ENCODE data around the gene TGM4. TPM values are rescaled to one million over a fixed set of nuclear protein-coding genes. Genes with fewer than 3 reads are reported as not detected.

TGM4 gene
- total and polyA plus RNA-seq, 2 donors (not counting 1 experiment from before 2014, with no cell fraction given): not detected

GRCh38 chr3:44950275-44950734 lies 75.9 kb downstream of the TGM4 start:
- ChIA-PET CTCF (no interaction called here), POLR2A (no interaction called here)
- WGBS (ENCODE audit: insufficient coverage): 20% methylated on average over 1 of the region's 2 CpGs
- no peak for DNase-seq
- intact Hi-C loops (cut with micrococcal nuclease): no loop called here
- peaks cover 28% of the 10 kb centered on the region for H3K4me1 Mint-ChIP-seq
- Histone ChIP-seq H3K27ac (ENCODE audit: low read length in 2 of 2) (no peak overlapping the region), H3K27me3 (replicated peaks in 1 of 4; ENCODE audit: control extremely low read depth in 1 of 4, control insufficient read depth in 3 of 4, insufficient read depth in 4 of 4, low read length in 3 of 4) (no peaks in the 10 kb centered on the region), H3K4me1 (ENCODE audit: control insufficient read depth in 2 of 2, insufficient read depth in 2 of 2, low read length in 2 of 2) (peaks cover 0 to 11% of the 10 kb centered on the region in 2 donors), H3K4me3 (ENCODE audit: control extremely low read depth in 1 of 5, extremely low read depth in 1 of 5, insufficient read depth in 1 of 5, low read depth in 2 of 5, low read length in 4 of 5) (no peak overlapping the region), H4K20me1 (ENCODE audit: control insufficient read depth, insufficient read depth, low read length, poor library complexity, severe bottlenecking) (peaks cover 7% of the 10 kb centered on the region), H3K79me2 (ENCODE audit: control insufficient read depth, insufficient read depth, low read length) (peaks cover 32% of the 10 kb centered on the region), H2AFZ (ENCODE audit: insufficient read depth, low read depth, low read length, poor library complexity, severe bottlenecking) (no peak overlapping the region), H3K9me3 (ENCODE audit: control extremely low read depth in 1 of 3, control insufficient read depth in 2 of 3, insufficient read depth in 1 of 3, low read length in 2 of 3) (no peaks in the 10 kb centered on the region), H3K9ac (ENCODE audit: low read length) (no peak overlapping the region), H3K4me2 (replicated peaks; ENCODE audit: low read depth, low read length, poor library complexity, severe bottlenecking) (no peak overlapping the region), H3K36me3 (replicated peaks in 1 of 2; ENCODE audit: control extremely low read depth in 1 of 2, control insufficient read depth in 1 of 2, extremely low read depth in 1 of 2, insufficient read depth in 2 of 2, low read length in 1 of 2) (peaks cover 0 to 2% of the 10 kb centered on the region in 2 experiments)
- no peak overlapping the region for H3K27ac Mint-ChIP-seq
- no peak overlapping the region for H3K4me3 Mint-ChIP-seq
- no peak for ATAC-seq (ENCODE audit: low read depth)
- H3K27me3 Mint-ChIP-seq: no peaks in the 10 kb centered on the region
- TF ChIP-seq CTCF (IDR thresholded peaks at IDR 0.05) (no peak), EZH2 (IDR thresholded peaks at IDR 0.05; ENCODE audit: borderline replicate concordance, insufficient read depth, low read depth, low read length, poor library complexity, severe bottlenecking) (no peak)
- no peaks in the 10 kb centered on the region for H3K9me3 Mint-ChIP-seq (ENCODE audit: insufficient read depth)

GRCh38 chr3:44952689-44953088 lies 78.3 kb downstream of the TGM4 start:
- Mint-ChIP-seq H3K9me3 (ENCODE audit: insufficient read depth) (no peaks in the 10 kb centered on the region), H3K27me3 (no peaks in the 10 kb centered on the region), H3K27ac (no peak overlapping the region), H3K4me3 (no peak overlapping the region), H3K4me1 (peaks cover 50% of the 10 kb centered on the region)
- H3K27ac ChIP-seq (ENCODE audit: low read length in 2 of 2): no peak overlapping the region
- peaks cover 51% of the 10 kb centered on the region for H3K79me2 ChIP-seq (ENCODE audit: control insufficient read depth, insufficient read depth, low read length)
- TF ChIP-seq CTCF (IDR thresholded peaks at IDR 0.05): no peak
- no peak for TF ChIP-seq EZH2 (IDR thresholded peaks at IDR 0.05; ENCODE audit: borderline replicate concordance, insufficient read depth, low read depth, low read length, poor library complexity, severe bottlenecking)
- no peak overlapping the region for H3K4me2 ChIP-seq (replicated peaks; ENCODE audit: low read depth, low read length, poor library complexity, severe bottlenecking)
- ATAC-seq (ENCODE audit: low read depth) (no peak), DNase-seq (no peak)
- no peak overlapping the region for H2AFZ ChIP-seq (ENCODE audit: insufficient read depth, low read depth, low read length, poor library complexity, severe bottlenecking)
- H3K4me3 ChIP-seq (ENCODE audit: control extremely low read depth in 1 of 5, extremely low read depth in 1 of 5, insufficient read depth in 1 of 5, low read depth in 2 of 5, low read length in 4 of 5): no peak overlapping the region
- H3K9me3 ChIP-seq (ENCODE audit: control extremely low read depth in 1 of 3, control insufficient read depth in 2 of 3, insufficient read depth in 1 of 3, low read length in 2 of 3): no peaks in the 10 kb centered on the region
- WGBS (ENCODE audit: insufficient coverage): 100% methylated on average over 1 of the region's 3 CpGs
- no peaks in the 10 kb centered on the region for H3K27me3 ChIP-seq (replicated peaks in 1 of 4; ENCODE audit: control extremely low read depth in 1 of 4, control insufficient read depth in 3 of 4, insufficient read depth in 4 of 4, low read length in 3 of 4)
- POLR2A ChIA-PET: no interaction called here
- H3K9ac ChIP-seq (ENCODE audit: low read length): no peak overlapping the region
- H4K20me1 ChIP-seq (ENCODE audit: control insufficient read depth, insufficient read depth, low read length, poor library complexity, severe bottlenecking): peaks cover 18% of the 10 kb centered on the region
- H3K36me3 ChIP-seq (replicated peaks in 1 of 2; ENCODE audit: control extremely low read depth in 1 of 2, control insufficient read depth in 1 of 2, extremely low read depth in 1 of 2, insufficient read depth in 2 of 2, low read length in 1 of 2): peaks cover 0 to 2% of the 10 kb centered on the region in 2 experiments
- CTCF ChIA-PET: interaction anchor here (1.1 kb wide), 1 partner anchor 12 kb away, joined by 3 read pairs; no protein-coding TSS in a partner anchor
- intact Hi-C loops (cut with micrococcal nuclease): no loop called here
- H3K4me1 ChIP-seq (ENCODE audit: control insufficient read depth in 2 of 2, insufficient read depth in 2 of 2, low read length in 2 of 2): peaks cover 11 to 29% of the 10 kb centered on the region in 2 donors
